Glomerular visceral epithelial cell (primary cell): ENCODE results near the gene TNPO1.
"Not testable (repeated sequence)": the region's sequence is repeated elsewhere in the genome, so short reads cannot be mapped to it uniquely, and the experiment has no call there.

Source experiments
- DNase-seq: peaks from one replicate; pipeline ENCODE4 v3.0.0-alpha.2; 2016; ENCODE audit errors: extremely low spot score

Gene TNPO1

DNA sequence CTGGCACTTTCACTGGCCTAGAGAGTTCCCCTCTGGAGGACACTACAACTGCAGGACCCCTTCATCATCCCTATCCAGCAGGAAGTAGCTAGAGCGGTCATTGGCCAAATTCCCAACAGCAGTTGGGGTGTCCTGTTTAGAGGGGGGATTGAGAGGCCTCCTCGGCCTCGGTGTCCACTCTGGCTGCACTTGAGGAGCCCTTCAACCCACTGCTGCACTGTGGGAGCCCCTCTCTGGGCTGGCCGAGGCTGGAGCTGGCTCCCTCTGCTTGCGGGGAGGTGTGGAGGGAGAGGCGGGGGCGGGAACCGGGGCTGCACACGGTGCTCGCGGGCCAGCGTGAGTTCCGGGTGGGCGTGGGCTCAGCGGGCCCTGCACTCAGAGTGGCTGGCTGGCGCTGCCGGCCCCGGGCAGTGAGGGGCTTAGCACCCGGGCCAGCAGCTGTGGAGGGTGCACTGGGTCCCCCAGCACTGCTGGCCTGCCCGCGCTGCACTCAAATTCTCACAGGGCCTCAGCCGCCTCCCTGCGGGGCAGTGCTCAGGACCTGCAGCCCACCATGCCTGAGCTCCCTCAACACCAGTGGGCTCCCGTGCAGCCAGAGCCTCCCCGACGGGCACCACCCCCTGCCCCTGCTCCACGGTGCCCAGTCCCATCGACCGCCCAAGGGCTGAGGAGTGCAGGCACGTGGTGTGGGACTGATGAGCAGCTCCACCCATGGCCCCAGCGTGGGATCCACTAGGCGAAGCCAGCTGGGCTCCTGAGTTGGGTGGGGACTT is 118.7 kb downstream of the TNPO1 start:
- DNase-seq, result not testable (repeated sequence)

DNA sequence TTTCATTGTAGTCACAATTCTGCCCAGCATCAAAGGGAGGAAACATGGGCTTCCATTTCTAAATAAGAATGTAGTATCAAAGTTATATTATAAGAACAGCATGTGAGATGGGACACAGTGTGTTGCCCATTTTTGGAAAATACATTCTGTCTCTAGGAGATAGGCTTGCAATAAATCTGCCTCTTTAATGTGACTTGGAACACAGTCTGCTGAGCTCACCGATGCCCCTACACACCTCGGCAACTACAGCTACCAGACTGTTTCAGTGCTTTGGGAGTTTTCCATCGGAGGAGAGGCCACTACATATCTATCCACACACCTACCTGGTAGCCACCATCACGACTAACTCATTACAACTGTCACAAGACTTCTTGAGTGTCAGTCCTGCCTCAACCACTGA is 120.4 kb downstream of the TNPO1 start:
- DNase-seq, result no peak

GRCh38 chr5:72937517-72938061 is 121.1 kb downstream of the TNPO1 start:
- DNase-seq, result no peak

GRCh38 chr5:72938206-72938605 is 121.7 kb downstream of the TNPO1 start:
- peak; percentile 39 for DNase-seq

DNA sequence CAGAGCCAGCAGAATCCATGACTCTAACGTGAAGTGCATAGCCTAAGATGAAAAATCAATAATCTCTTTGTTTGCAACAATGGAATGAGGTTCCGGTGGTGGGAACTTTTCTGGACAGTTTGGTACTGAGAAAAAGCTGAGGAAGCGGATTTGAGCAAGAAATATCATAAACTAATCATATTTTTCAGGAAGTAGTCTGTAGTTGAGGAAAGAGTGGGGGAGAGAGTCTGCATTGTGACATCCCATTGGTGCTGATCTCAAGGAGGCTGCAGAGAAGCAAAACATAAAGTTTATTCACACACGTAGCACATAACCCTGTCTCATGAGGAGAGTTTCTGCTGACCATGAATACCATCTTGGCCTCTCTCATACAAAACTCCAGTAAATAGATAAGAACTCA is 123.6 kb downstream of the TNPO1 start:
- DNase-seq, result no peak

- DNase-seq, result no peak
Observed at GRCh38 chr5:72943307-72943706, 126.8 kb downstream of the TNPO1 start.

DNA sequence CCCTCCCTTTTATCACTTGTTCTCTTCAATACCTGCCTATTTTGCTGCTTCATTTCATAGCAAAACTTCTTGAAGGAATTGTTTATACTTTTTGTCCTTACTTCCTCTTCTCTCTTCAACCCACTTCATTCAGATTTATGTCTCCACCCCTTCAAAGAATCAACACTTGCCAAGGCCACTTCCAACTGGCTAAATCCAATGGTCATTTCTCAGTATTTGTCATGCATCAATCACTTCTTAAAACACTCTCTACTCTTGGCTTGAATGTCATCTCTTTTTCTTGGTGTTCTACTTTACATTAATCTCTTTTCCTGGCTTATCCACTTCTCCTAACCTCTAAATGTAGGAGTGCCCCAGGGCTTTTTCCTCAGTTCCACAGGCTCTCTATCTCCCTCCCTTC is 131.0 kb downstream of the TNPO1 start:
- DNase-seq, result no peak

GRCh38 chr5:72949481-72949880 is 133.0 kb downstream of the TNPO1 start:
- no peak for DNase-seq

DNA sequence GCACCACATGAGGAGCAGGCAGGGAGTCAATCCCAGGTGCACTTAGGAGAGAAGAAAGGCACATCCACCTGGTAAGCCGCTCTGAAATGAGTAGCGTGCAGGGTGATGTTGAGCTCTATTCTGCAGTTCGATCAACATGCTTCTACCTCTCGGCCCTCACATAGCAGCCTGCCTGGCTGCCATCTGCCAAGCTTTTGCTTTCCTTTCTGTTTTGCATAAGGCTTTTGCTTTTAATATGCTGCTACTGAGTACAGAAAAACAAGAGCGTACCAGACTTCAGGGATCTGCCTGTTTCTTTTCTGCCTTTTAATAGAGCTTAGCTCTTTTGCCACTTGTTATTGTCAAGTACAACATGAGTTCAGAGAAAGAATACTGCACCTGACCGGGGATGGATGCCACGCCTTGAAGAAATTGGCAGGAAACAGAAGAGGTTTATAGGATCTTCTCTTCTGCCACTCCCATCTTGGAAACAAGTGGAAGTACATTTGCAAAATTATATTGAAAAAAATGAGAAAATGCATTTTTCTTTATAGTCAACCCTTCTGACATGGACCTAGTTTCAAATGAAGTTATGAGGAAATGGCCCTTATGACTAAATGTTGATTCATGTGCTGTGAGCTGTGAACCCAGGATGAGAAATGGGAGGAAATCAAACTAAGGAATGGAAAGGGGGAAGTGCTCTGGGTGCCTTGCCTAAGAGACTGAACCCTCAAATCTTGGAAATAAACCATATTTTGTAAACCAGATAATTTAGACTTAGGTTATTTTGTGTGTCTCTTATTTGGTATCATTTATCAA is 135.4 kb downstream of the TNPO1 start:
- peak; percentile 73 for DNase-seq

GRCh38 chr5:72954389-72954788 is 137.9 kb downstream of the TNPO1 start:
- DNase-seq, result no peak

DNA sequence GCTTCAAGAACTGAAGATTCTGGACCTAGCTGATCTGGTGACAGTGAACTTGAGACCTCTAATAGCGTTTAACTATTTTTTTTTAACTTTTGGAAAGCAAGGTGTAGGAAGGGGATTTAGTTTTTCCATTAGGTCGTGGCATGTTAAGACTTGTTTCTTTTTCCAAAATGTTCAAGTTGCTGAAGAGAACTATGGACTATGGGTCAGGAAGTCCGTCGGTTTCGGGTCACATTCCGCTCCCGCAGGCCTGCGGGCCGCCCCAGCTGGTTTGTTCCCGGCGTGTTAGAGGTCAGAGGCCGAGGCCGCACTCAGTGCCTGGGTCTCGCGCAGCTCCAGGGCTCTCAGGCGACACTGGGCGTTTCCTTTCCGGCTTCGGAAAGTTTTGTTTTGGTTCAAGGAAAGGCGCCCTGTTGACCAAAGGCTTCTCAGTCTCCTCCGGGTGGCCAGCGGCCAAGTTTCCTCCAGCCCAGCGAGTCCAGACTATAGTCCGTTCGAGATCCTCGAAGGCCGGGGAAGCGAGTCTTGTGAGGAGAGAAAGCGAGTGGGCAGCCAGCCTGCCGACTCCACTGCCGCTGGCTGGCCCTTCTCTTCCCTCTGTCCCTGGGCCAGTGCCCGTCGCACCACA is 138.8 kb downstream of the TNPO1 start:
- no peak for DNase-seq

DNA sequence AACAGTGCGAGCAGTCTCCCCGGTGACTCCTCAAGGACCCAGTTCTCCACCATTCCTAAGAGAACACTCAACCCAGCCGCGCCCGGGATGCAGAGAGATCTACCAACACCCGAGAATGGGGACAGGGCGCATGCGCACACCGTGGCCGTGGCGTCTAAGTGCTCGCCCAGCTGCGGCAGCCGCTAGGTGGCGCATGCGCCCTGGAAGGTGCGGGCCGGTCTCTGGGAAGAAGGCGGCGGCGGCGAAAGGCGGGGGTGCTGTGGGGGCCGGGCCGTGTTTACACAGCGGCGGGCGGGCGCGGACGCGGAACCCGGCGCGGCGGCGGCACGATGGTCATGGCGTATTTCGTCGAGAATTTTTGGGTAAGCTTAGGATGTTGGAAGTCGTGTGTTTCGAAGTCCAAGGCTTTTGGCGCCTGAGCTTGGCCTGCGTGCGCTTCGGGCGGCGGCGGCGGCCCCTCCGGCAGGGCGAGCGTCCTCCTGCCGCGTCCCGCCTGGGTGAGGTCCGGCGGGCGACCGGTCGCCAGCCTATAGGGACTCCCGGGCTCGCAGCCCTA is 139.4 kb downstream of the TNPO1 start, which contains the start of gene FCHO2:
TSS of gene FCHO2 (plus strand) at position 274 of the 556 bp plus-strand sequence. CDS start at position 330, 56 bp downstream.
- DNase-seq, result peak; percentile 99

DNA sequence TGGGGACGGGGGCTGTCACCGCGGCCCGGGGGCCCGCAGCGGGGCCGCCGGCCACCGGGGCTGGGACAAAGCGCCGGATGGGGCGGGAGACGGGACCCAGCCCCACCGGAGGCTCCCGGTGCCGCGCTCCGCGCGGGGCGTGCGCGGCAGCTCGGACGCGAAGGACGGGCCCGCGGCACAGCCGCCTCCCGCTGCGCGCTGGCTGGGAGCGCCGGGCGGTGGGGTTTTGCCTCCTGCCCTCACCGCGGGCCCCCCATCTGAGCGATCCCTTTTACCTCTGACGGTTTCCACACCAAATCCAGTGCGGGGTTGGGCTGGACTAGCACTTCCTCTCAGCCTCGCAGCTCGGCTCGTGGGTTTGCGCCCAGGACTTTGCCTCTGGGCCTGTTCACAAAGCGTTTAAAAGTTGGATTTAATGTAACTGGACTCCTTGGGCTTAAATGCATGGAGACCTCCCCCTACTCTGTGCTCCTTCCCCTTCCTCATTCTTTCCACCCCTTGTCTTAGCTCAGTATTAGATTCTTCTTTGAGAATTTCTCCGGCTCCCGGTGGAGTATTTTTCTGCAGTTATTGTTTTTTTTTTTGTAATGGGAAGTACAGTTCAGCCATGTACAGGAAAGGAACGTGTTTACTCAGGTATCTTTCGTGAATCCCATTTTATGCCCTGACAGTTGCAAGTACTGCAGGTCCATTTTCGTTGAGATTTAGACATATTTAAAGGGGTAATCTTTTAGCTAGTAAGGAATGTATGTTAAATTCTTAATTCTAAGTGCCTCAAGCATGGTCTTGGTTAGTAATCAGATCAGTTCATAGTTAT is 140.1 kb downstream of the TNPO1 start:
- peak; percentile 68 for DNase-seq

GRCh38 chr5:72957337-72957736 is 140.9 kb downstream of the TNPO1 start:
- no peak for DNase-seq

GRCh38 chr5:72959257-72959656 is 142.8 kb downstream of the TNPO1 start:
- DNase-seq, result no peak
